Ectodermal cell (in vitro differentiated cells): ENCODE results near the gene LCE1C. TPM values are rescaled to one million over a fixed set of nuclear protein-coding genes. Genes with fewer than 3 reads are reported as not detected.

Experiments
- H3K27ac ChIP-seq: 2 replicates; pipeline ENCODE4 v1.7.0; 2013; ENCODE audit warnings: mild to moderate bottlenecking, low read depth, low read length; ENCODE audit not compliant: insufficient read depth, poor library complexity, severe bottlenecking
- H3K27me3 ChIP-seq: 2 replicates; pipeline ENCODE4 v1.7.0; 2013; ENCODE audit warnings: mild to moderate bottlenecking, low read length; ENCODE audit not compliant: insufficient read depth, control insufficient read depth, poor library complexity, severe bottlenecking
- H3K36me3 ChIP-seq: one replicate; pipeline ENCODE4 v1.7.0; 2013; ENCODE audit warnings: low read length; ENCODE audit not compliant: control insufficient read depth, insufficient read depth
- H3K4me1 ChIP-seq: one replicate; pipeline ENCODE4 v1.7.0; 2013; ENCODE audit warnings: low read length; ENCODE audit not compliant: control insufficient read depth, insufficient read depth
- H3K4me3 ChIP-seq: 2 replicates; pipeline ENCODE4 v1.7.0; 2013; ENCODE audit warnings: low read depth, low read length, control low read depth; ENCODE audit not compliant: insufficient read depth
- H3K9me3 ChIP-seq: 2 replicates; pipeline ENCODE4 v1.7.0; 2013; ENCODE audit warnings: mild to moderate bottlenecking, low read length, moderate library complexity; ENCODE audit not compliant: control insufficient read depth
- WGBS, 2 experiments: methylation state at CpG; one replicate each; pipeline ENCODE4 v1.1.7; 2013; ENCODE audit warnings: missing lambda C conversion rate in 2 of 2; 5-methylcytosine and 5-hydroxymethylcytosine counted together
- polyA plus RNA-seq, 4 experiments: library from polyadenylated mRNA; stranded (reverse); fragments of 50-300 nt; gene quantifications; one replicate each; pipeline ENCODE4 v1.2.3, GENCODE V29; 2013

The LCE1C gene, protein sequence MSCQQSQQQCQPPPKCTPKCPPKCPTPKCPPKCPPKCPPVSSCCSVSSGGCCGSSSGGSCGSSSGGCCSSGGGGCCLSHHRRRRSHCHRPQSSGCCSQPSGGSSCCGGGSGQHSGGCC
- not detected for polyA plus RNA-seq (2013, experiment 1 of 4)
- polyA plus RNA-seq (2013, experiment 2 of 4): not detected
- polyA plus RNA-seq (2013, experiment 3 of 4): not detected
- polyA plus RNA-seq (2013, experiment 4 of 4): not detected

DNA sequence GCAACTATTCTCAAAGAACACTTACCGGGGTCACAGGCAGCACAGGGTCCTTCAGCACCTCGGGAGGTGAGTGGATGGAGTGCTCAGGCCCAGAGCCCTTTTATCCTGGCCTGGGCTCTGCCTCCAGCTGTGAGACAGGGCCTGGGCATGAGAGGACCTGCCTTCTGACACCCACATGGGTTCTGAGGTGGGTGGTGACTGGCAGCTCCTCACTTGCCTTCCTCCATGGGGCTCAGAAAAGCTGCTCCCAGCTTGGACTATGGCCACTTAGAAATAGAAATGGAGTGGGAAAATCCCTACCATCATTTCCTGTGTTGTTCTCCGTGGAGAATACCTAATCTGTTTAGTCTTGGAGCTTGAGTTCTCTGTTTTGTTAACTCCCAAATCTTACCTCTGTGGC is at the start of gene LCE1C:
Gene LCE1C (minus strand): TSS at position 76 of the 400 bp plus-strand sequence. CDS start 1,173 bp downstream, outside the sequence.
- H3K36me3 ChIP-seq: no peaks in the 10 kb centered on the region
- H3K4me1 ChIP-seq: no peaks in the 10 kb centered on the region
- peaks cover 9% of the 10 kb centered on the region for H3K9me3 ChIP-seq
- H3K27me3 ChIP-seq: no peaks in the 10 kb centered on the region
- no peak within 1 kb of the TSS for H3K27ac ChIP-seq
- H3K4me3 ChIP-seq: no peak within 1 kb of the TSS
- whole genome bisulfite sequencing, 2 experiments: 45 to 56% methylated on average over 3 of the region's 3 CpGs

DNA sequence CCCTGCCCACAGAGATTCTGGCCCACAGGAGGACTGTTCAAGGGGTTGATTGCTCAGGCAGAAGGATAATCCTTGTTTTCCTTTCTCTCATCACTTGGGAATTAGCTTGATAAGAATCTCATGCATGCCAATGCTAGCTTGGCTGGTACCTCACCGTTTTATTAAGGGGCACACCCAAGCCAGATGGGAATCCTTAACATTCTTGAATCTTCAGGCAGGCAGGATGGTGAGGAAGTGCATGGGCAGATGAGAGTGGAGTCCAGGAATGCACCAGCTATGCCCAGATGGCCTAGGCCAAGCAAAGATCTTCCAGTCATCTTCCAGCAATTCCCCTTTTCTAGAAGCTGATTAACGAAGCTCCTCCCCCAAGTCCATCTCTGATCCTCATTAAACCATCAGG is 49.2 kb upstream of the LCE1C start:
- 20 to 22% methylated on average over 2 of the region's 2 CpGs for WGBS, 2 experiments
- Histone ChIP-seq H3K36me3 (no peaks in the 10 kb centered on the region), H3K4me3 (no peak overlapping the region), H3K9me3 (peaks cover 12% of the 10 kb centered on the region), H3K27me3 (no peaks in the 10 kb centered on the region), H3K27ac (no peak overlapping the region), H3K4me1 (no peaks in the 10 kb centered on the region)

DNA sequence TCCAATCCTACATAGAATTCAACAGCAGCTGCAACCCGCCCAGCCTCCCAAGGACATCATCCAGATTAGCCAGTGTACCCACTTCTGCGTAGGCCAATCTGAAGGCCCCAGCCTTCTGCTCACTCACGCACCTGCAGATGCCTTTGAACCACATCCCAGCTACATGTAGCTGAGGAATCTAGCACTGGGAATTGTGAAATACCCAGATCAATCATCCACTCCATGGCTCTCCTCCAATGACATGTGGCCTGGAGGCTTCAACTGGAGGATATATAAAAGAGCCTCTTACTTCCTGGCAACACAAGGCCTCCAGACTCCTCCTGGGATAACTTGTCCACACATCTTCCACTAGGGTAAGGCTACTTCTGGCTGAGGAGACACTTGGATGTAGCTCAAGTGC is 36.1 kb upstream of the LCE1C start, which contains the start of gene LCE6A:
Gene LCE6A (plus strand): TSS at position 301 of the 400 bp plus-strand sequence. CDS start 665 bp downstream, outside the sequence.
- H3K27me3 ChIP-seq: no peaks in the 10 kb centered on the region
- no peak within 1 kb of the TSS for H3K4me3 ChIP-seq
- 69 to 78% methylated on average over 3 of the region's 3 CpGs for WGBS, 2 experiments
- no peak within 1 kb of the TSS for H3K27ac ChIP-seq
- no peaks in the 10 kb centered on the region for H3K4me1 ChIP-seq
- H3K36me3 ChIP-seq: no peaks in the 10 kb centered on the region
- H3K9me3 ChIP-seq: peaks cover 11% of the 10 kb centered on the region

DNA sequence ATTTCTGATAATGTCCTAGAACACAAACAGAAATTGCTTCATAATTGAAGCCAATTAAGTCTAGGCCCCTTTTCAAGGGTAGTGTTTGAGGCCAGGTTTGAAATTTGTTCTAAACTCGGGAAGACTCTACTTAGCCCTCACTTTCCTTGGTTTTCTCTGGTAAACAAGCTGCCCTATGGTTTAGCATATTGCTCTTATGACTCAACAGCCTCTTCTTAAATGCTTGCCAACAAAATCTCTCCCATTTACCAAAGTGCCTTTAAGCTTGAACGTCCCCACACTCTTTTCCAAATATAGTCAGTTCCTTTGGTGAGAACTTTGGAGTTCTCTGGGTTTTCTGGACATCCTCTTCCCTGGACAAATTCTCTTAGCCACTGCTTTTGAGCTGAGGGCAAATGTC is 30.4 kb upstream of the LCE1C start:
- no peak overlapping the region for H3K27ac ChIP-seq
- no peaks in the 10 kb centered on the region for H3K27me3 ChIP-seq
- H3K4me3 ChIP-seq: no peak overlapping the region
- 23 to 25% methylated on average over 2 of the region's 2 CpGs for WGBS, 2 experiments
- peaks cover 8% of the 10 kb centered on the region for H3K9me3 ChIP-seq
- no peaks in the 10 kb centered on the region for H3K36me3 ChIP-seq
- no peaks in the 10 kb centered on the region for H3K4me1 ChIP-seq

DNA sequence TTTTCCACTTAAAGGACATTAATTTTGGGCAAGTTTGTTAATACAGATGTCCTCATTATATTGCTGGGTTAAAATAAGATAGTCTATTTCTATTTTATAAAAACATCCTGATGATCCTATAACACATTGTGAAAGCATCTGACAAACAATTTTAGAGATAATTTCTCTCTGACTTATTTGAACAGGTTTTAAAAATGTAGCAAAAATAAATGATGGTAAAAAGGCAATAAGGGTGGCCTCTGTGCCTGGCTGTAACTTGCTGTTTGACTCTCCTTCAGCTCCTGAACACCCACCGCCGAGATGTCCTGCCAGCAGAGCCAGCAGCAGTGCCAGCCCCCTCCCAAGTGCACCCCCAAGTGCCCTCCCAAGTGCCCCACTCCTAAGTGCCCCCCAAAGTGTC is 20.7 kb upstream of the LCE1C start, which contains the start of gene LCE1A:
Gene LCE1A (plus strand): TSS at position 301 of the 400 bp plus-strand sequence. CDS start 0 bp downstream, at position 301.
- Histone ChIP-seq H3K4me1 (no peaks in the 10 kb centered on the region), H3K9me3 (peaks cover 8% of the 10 kb centered on the region), H3K27ac (no peak within 1 kb of the TSS), H3K4me3 (no peak within 1 kb of the TSS), H3K36me3 (no peaks in the 10 kb centered on the region), H3K27me3 (no peaks in the 10 kb centered on the region)
- WGBS, 2 experiments: 67 to 69% methylated on average over 2 of the region's 2 CpGs

DNA sequence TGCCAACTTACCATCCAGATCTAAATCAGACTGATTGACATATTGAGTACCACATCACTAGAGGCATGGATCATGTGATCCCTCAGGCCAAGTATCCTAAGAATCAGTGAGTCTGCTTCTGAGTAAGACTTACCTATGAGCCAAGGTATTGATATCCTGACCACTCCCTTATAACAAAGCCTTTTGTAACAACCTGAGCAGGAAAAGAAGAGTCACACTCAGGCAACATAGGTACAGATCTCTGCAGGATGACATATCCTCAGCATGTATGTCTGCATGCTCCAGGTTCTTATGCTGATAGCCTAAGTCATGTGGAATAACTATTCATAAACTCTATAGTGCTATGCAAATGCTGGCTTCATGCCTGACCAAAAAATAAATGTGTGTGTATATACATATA is 18.5 kb upstream of the LCE1C start:
- Histone ChIP-seq H3K36me3 (no peaks in the 10 kb centered on the region), H3K27me3 (no peaks in the 10 kb centered on the region), H3K4me3 (no peak overlapping the region), H3K9me3 (peaks cover 8% of the 10 kb centered on the region), H3K27ac (no peak overlapping the region), H3K4me1 (no peaks in the 10 kb centered on the region)

DNA sequence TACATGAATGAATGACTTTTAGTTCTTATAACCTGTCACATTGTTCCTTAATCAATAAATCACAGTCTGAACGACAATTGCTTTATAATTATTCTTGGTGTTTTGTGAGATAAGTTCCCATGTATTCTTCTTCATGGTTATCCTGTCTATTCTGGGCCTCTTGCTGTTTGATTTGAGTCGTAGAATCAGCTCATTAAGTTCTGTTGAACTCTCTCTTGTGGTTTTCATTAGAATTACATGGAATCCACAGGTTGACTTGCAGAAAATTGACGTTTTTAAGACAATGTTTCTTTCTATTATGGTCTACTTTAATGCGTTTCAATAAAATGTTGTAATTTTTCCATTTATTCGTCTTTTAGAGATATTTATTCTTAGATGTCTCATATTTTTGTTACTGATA is 16.8 kb upstream of the LCE1C start:
- Histone ChIP-seq H3K4me3 (no peak overlapping the region), H3K36me3 (no peaks in the 10 kb centered on the region), H3K9me3 (peaks cover 5% of the 10 kb centered on the region), H3K27ac (no peak overlapping the region), H3K4me1 (no peaks in the 10 kb centered on the region), H3K27me3 (no peaks in the 10 kb centered on the region)
- 25 to 33% methylated on average over 3 of the region's 5 CpGs for WGBS, 2 experiments

DNA sequence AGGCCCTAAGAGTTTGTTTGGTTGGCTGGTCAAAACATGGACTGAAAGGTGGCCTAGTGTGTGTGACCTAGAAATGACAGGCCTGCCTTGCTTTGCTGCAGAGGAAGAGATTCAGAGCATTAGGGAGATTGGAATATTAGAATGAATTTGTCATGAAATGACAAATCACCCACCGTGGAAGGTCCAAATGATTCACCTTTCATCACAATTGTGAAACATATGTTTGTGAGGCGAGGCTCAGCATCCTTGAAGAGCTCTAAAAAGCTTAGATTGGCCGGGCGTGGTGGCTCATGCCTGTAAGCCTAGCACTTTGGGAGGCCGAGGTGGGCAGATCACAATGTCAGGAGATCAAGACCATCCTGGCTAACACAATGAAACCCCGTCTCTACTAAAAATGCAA is 10.9 kb upstream of the LCE1C start:
- H3K4me1 ChIP-seq: no peaks in the 10 kb centered on the region
- no peak overlapping the region for H3K27ac ChIP-seq
- H3K27me3 ChIP-seq: no peaks in the 10 kb centered on the region
- no peaks in the 10 kb centered on the region for H3K36me3 ChIP-seq
- H3K9me3 ChIP-seq: peaks cover 10% of the 10 kb centered on the region
- no peak overlapping the region for H3K4me3 ChIP-seq
- 74 to 75% methylated on average over 6 of the region's 6 CpGs for WGBS, 2 experiments

DNA sequence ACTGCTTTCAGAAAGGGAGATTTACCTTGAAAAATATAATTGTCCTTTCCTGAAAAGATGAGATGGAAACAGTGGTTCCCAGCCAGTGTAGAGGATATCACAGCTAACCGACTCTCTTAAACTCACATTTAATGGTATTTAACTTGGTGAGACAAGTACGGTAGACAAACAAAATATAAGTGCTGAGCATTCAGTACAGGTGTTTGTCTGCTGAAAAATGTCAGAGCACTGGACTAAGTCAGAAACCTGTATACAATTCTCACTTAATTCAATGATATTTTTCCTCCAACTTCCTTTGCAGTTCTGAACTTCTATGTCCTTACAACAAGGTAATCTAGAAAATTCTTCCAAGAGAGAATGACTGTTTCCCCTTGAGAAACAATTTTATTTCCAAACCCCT is 5.2 kb upstream of the LCE1C start, which contains the start of gene LCE1B:
Gene LCE1B (plus strand): TSS at position 301 of the 400 bp plus-strand sequence. CDS start 476 bp downstream, outside the sequence.
- Histone ChIP-seq H3K4me3 (no peak within 1 kb of the TSS), H3K36me3 (no peaks in the 10 kb centered on the region), H3K27ac (no peak within 1 kb of the TSS), H3K27me3 (no peaks in the 10 kb centered on the region), H3K9me3 (peaks cover 11% of the 10 kb centered on the region), H3K4me1 (no peaks in the 10 kb centered on the region)
- 85% methylated on average over 2 of the region's 2 CpGs; no CpG with 5 or more reads in 1 of the 2 experiments for WGBS, 2 experiments

DNA sequence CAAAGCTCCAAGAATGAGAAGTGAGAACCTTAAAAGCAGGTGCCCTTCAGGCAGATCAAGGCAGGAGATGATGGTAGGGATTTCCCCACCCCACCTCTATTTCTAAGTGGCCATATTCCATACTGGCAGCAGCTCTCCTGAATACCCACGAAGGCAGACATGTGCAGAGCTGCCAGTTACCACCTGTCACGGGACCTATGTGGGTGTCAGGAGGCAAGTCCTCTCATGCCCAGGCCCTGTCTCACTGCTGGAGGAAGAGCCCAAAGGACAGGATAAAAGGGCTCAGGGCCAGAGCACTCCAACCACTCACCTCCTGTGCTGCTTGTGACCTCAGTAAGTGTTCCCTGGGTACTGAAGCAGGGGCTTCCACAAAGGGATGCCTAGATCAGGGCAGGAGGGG is 4.6 kb upstream of the LCE1C start:
- Histone ChIP-seq H3K4me1 (no peaks in the 10 kb centered on the region), H3K27me3 (no peaks in the 10 kb centered on the region), H3K9me3 (peaks cover 11% of the 10 kb centered on the region), H3K4me3 (no peak overlapping the region), H3K27ac (no peak overlapping the region), H3K36me3 (no peaks in the 10 kb centered on the region)
- WGBS, 2 experiments: 43 to 50% methylated on average over 2 of the region's 2 CpGs
